Parathyroid adenoma (tissue), 2 donors: Measurements from ENCODE around the gene PTPN1.

Experiments
- H2AFZ ChIP-seq: fragments of 300-600 bp; sonication (generic); one replicate; pipeline ENCODE4 v1.7.0; 2017; ENCODE audit warnings: antibody characterized with exemption, mild to moderate bottlenecking
- H3K27ac ChIP-seq: fragments of 300-600 bp; sonication (generic); one replicate; pipeline ENCODE4 v1.7.0; 2017
- H3K27me3 ChIP-seq: fragments of 300-600 bp; sonication (generic); one replicate; pipeline ENCODE4 v1.7.0; 2017; ENCODE audit warnings: low read length; ENCODE audit not compliant: control insufficient read depth, insufficient read depth
- H3K36me3 ChIP-seq: fragments of 300-600 bp; sonication (generic); one replicate; pipeline ENCODE4 v1.7.0; 2017; ENCODE audit warnings: low read length; ENCODE audit not compliant: control insufficient read depth, insufficient read depth
- H3K4me1 ChIP-seq: fragments of 300-600 bp; sonication (generic); one replicate; pipeline ENCODE4 v1.7.0; 2017; ENCODE audit warnings: control low read depth
- H3K4me2 ChIP-seq: fragments of 300-600 bp; sonication (generic); one replicate; pipeline ENCODE4 v1.7.0; 2017; ENCODE audit warnings: low read length
- H3K4me3 ChIP-seq: fragments of 300-600 bp; sonication (generic); one replicate; pipeline ENCODE4 v1.7.0; 2017; ENCODE audit warnings: low read depth, low read length
- H3K79me2 ChIP-seq: fragments of 300-600 bp; sonication (generic); one replicate; pipeline ENCODE4 v1.7.0; 2017; ENCODE audit warnings: control low read depth
- H3K9ac ChIP-seq: fragments of 300-600 bp; sonication (generic); one replicate; pipeline ENCODE4 v1.7.0; 2017; ENCODE audit warnings: mild to moderate bottlenecking
- H3K9me3 ChIP-seq: fragments of 300-600 bp; sonication (generic); one replicate; pipeline ENCODE4 v1.7.0; 2017; ENCODE audit warnings: low read length; ENCODE audit not compliant: control insufficient read depth
- TF ChIP-seq, protein P1 (sequence below): fragments of 300-600 bp; sonication (generic); IDR thresholded peaks from one replicate; pipeline ENCODE4 v1.7.0; 2017; ENCODE audit warnings: antibody characterized with exemption, mild to moderate bottlenecking
- donor health status: primary hyperparathyroidism.

The PTPN1 gene

DNA sequence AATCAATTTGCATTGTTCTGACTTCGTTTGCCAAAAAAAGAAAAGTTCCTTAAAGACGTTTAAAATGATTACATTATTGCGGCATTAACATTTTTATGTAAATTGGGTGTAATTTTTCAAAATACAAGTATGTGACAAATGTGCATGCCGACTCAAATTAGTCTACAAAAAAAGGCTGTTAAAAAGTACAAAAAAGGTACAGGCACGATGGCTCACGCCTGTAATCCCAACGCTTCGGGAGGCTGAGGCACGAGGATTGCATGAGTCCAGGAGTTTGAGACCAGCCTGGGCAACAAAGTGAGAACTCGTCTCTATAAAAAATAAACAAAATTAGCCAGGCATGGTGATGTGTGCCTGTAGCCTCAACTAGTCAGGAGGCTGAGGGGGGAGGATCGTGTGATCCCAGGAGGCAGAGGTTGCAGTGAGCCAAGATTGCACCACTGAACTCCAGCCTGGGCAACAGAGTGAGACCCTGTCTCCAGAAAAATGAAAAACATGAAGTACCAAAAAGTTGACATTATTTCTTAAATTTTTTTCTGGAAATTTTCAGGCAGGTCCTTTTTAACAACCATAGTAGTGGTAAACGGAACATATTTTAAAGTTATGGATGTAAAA lies 90.2 kb downstream of the PTPN1 start:
- no peak overlapping the region for H3K27ac ChIP-seq
- H3K9ac ChIP-seq: no peak overlapping the region
- H3K9me3 ChIP-seq: no peaks in the 10 kb centered on the region
- no peaks in the 10 kb centered on the region for H3K36me3 ChIP-seq
- peaks cover 15% of the 10 kb centered on the region for H3K4me1 ChIP-seq
- H3K27me3 ChIP-seq: no peaks in the 10 kb centered on the region
- H3K79me2 ChIP-seq: no peaks in the 10 kb centered on the region
- no peak overlapping the region for H2AFZ ChIP-seq
- TF ChIP-seq, protein P1, sequence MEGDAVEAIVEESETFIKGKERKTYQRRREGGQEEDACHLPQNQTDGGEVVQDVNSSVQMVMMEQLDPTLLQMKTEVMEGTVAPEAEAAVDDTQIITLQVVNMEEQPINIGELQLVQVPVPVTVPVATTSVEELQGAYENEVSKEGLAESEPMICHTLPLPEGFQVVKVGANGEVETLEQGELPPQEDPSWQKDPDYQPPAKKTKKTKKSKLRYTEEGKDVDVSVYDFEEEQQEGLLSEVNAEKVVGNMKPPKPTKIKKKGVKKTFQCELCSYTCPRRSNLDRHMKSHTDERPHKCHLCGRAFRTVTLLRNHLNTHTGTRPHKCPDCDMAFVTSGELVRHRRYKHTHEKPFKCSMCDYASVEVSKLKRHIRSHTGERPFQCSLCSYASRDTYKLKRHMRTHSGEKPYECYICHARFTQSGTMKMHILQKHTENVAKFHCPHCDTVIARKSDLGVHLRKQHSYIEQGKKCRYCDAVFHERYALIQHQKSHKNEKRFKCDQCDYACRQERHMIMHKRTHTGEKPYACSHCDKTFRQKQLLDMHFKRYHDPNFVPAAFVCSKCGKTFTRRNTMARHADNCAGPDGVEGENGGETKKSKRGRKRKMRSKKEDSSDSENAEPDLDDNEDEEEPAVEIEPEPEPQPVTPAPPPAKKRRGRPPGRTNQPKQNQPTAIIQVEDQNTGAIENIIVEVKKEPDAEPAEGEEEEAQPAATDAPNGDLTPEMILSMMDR: no peak
- no peak overlapping the region for H3K4me3 ChIP-seq
- H3K4me2 ChIP-seq: no peak overlapping the region

DNA sequence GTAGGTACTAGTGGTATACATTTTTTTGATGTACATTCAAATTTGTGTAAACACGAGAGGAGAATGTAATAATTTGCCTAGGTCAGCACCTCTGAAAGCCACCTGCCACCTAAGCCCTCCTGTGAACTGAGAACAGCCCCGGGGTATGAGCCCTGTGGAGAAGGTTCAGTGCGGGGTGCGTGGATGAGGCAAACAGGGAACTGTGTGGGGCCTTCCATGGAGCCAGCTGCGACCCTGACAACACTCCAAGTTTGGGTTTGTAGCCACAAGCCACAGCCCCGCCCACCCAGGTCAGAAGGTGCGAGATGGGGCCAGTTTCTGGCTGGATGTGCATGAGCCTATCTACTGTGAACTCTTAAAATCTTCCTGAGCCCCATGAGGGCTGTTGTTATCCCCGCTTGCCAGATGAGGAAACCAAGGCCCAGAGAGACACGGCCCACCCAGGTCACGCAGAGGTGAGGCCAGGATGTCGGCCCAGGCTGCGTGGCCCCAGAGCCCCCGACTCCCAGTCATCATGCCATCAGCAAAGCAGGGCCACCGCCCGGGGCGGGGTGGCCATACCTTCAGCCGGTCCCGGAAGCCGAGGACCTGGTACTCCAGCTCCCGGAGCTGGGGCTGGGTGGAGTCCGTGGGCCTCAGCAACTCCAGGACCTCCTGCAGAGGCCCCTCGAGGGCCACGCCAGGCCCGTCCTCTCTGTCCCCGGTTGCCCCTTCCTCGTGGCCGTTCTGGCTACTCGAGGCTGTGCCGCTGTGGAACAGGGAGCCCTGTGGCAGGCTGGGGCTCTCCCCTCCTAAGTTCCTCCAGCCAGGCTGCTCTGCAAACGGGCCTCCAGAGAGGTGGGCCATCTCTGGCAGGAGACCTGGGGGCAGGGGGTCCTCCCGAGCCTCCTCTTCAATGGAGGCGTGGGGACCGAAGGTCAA lies 91.6 kb downstream of the PTPN1 start:
- Histone ChIP-seq H2AFZ (no peak overlapping the region), H3K27ac (no peak overlapping the region), H3K4me2 (no peak overlapping the region), H3K79me2 (no peaks in the 10 kb centered on the region), H3K4me1 (peaks cover 6% of the 10 kb centered on the region), H3K9me3 (no peaks in the 10 kb centered on the region), H3K36me3 (no peaks in the 10 kb centered on the region), H3K4me3 (no peak overlapping the region), H3K27me3 (no peaks in the 10 kb centered on the region), H3K9ac (no peak overlapping the region)
- TF ChIP-seq, protein P1: no peak

DNA sequence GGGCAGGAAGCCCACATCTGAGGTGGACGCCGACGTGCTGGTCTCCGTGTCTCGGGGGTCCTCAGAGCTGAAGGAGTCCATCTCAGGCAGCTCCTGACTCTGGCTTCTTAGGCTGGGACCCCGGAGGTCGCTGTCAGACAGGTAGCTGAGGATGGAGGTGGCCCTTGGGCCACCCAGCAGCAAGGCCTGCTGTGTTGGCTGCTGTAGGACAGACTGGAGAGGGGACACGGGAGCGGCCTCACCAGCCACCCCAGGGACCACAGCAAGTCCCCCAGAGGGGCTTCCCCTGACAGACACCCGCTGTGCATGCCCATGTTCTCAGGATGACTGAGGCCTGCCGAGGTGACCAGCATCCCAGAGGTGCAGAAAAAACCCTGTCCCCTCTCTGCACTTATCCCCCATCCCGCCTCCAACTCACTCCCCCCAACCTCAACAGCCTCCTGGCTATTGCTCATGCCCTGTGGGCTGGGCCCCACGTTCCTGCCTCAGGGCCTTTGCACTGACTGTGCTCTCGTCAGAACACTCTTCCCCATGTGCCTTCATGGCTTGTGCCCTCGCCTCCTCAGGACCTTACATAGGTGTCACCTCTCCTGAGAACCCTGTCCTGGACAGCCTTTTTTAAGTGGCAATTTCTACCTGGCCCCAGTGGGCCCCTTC lies 92.4 kb downstream of the PTPN1 start:
- no peak overlapping the region for H3K4me2 ChIP-seq
- H3K27me3 ChIP-seq: no peaks in the 10 kb centered on the region
- no peak overlapping the region for H3K27ac ChIP-seq
- H3K4me3 ChIP-seq: no peak overlapping the region
- no peaks in the 10 kb centered on the region for H3K36me3 ChIP-seq
- H3K9ac ChIP-seq: no peak overlapping the region
- no peak overlapping the region for H2AFZ ChIP-seq
- TF ChIP-seq, protein P1: no peak
- peaks cover 6% of the 10 kb centered on the region for H3K4me1 ChIP-seq
- H3K79me2 ChIP-seq: no peaks in the 10 kb centered on the region
- no peaks in the 10 kb centered on the region for H3K9me3 ChIP-seq

DNA sequence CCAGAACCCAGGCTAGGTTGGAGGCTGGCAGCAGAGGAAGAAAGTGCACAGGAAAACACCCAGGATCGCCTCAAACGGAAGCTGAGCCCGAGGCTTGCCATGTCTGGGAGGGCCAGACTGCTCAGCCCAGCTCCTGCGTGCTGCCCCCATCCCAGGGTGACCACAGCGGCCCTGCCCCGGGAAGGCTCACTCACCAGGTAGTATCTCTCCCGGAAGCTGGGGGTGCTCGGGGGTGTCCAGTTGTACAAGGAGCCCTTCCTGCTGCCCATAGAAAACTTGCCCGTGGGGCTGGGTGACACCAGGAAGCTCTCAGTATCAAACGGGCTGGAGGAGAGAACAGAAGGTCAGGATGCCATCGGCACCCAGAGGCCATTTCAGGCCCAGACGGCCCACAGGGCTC lies 94.3 kb downstream of the PTPN1 start:
- H3K9me3 ChIP-seq: no peaks in the 10 kb centered on the region
- H3K79me2 ChIP-seq: no peaks in the 10 kb centered on the region
- no peak overlapping the region for H3K27ac ChIP-seq
- no peak overlapping the region for H3K4me3 ChIP-seq
- TF ChIP-seq, protein P1: no peak
- no peak overlapping the region for H3K9ac ChIP-seq
- peaks cover 5% of the 10 kb centered on the region for H3K4me1 ChIP-seq
- H2AFZ ChIP-seq: no peak overlapping the region
- H3K27me3 ChIP-seq: no peaks in the 10 kb centered on the region
- H3K36me3 ChIP-seq: no peaks in the 10 kb centered on the region
- H3K4me2 ChIP-seq: no peak overlapping the region
